Transverse colon (tissue), 3 donors: Measurements from ENCODE around the gene NEK7.

Source experiments
- EP300 ChIP-seq: sonication (generic); formaldehyde crosslinking; IDR thresholded peaks from one replicate; pipeline ENCODE4 v1.6.1; 2017; ENCODE audit warnings: antibody characterized with exemption, low read depth
- POLR2A ChIP-seq: fragments of 450-650 bp; IDR thresholded peaks from one replicate; pipeline ENCODE4 v1.6.1; 2016; ENCODE audit warnings: antibody characterized with exemption, mild to moderate bottlenecking, moderate library complexity
- TF ChIP-seq, protein P1 (sequence below), 5 experiments: fragments of 200-600 bp in 3 of 5; fragments of 450-650 bp in 2 of 5; sonication (generic) in 3 of 5; IDR thresholded peaks; 1 replicate in 2 of 5; 2 replicates in 3 of 5; pipeline ENCODE4 v1.5.1; 2016 to 2017; ENCODE audit warnings: antibody characterized with exemption in 5 of 5, inconsistent platforms in 3 of 5, mild to moderate bottlenecking in 2 of 5, moderate library complexity in 1 of 5

DNA sequence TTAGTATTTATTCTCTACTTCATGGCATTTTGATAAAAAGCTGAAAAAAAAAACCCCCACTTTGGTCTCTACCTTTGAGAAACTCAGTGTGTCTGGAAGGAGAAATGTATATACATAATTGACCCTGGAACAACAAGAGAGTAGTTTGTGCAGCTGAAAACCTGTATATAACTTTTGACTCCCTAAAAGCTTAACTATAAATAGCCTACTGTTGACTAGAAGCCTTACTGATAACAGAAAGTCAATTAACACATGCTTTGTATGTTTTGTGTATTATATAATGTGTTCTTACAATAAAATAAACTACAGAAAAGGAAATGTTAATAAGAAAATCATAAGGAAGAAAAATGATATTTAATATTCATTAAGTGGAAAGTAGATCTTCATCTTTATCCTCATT is 88.0 kb downstream of the NEK7 start:
- TF ChIP-seq, protein P1, sequence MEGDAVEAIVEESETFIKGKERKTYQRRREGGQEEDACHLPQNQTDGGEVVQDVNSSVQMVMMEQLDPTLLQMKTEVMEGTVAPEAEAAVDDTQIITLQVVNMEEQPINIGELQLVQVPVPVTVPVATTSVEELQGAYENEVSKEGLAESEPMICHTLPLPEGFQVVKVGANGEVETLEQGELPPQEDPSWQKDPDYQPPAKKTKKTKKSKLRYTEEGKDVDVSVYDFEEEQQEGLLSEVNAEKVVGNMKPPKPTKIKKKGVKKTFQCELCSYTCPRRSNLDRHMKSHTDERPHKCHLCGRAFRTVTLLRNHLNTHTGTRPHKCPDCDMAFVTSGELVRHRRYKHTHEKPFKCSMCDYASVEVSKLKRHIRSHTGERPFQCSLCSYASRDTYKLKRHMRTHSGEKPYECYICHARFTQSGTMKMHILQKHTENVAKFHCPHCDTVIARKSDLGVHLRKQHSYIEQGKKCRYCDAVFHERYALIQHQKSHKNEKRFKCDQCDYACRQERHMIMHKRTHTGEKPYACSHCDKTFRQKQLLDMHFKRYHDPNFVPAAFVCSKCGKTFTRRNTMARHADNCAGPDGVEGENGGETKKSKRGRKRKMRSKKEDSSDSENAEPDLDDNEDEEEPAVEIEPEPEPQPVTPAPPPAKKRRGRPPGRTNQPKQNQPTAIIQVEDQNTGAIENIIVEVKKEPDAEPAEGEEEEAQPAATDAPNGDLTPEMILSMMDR (IDR thresholded peaks at IDR 0.05), result no peak
- no peak for TF ChIP-seq EP300
- TF ChIP-seq POLR2A, result no peak
